SK-N-SH treated with all-trans-retinoic acid at 6 μM for 48 hours (cell line): ENCODE data around the gene HIRA.

ENCODE experiments used
- ATAC-seq: fragments of 200-7000 bp; cut with Tn5 transposase; 3 replicates; pipeline ENCODE4 v1.9.1; 2020; ENCODE audit warnings: mild to moderate bottlenecking, moderate library complexity
- ARNTL ChIP-seq: fragments of 450-650 bp; formaldehyde crosslinking; IDR thresholded peaks from 2 replicates; pipeline ENCODE4 v1.5.0; 2020; ENCODE audit warnings: low read depth, mild to moderate bottlenecking, moderate library complexity, borderline replicate concordance
- BACH2 ChIP-seq: fragments of 250-450 bp; sonication (Bioruptor Pico); IDR thresholded peaks from 2 replicates; pipeline ENCODE4 v1.9.0; 2021; ENCODE audit warnings: mild to moderate bottlenecking, borderline replicate concordance
- CREB5 ChIP-seq: fragments of 250-450 bp; sonication (Bioruptor Pico); IDR thresholded peaks from 2 replicates; pipeline ENCODE4 v1.5.1; 2020; ENCODE audit warnings: low read depth, mild to moderate bottlenecking, moderate library complexity
- CSDC2 ChIP-seq: fragments of 250-450 bp; sonication (Bioruptor Pico); IDR thresholded peaks from 2 replicates; pipeline ENCODE4 v1.5.0; 2020; ENCODE audit warnings: mild to moderate bottlenecking, moderate library complexity
- CSRNP3 ChIP-seq: fragments of 250-450 bp; sonication (Bioruptor Pico); IDR thresholded peaks from 2 replicates; pipeline ENCODE4 v1.5.1; 2021; ENCODE audit warnings: mild to moderate bottlenecking, moderate library complexity
- ESRRG ChIP-seq: fragments of 250-450 bp; sonication (Bioruptor Pico); IDR thresholded peaks from 2 replicates; pipeline ENCODE4 v1.6.1; 2021; ENCODE audit warnings: mild to moderate bottlenecking
- GLIS3 ChIP-seq: fragments of 250-450 bp; sonication (Bioruptor Pico); IDR thresholded peaks from 2 replicates; pipeline ENCODE4 v1.5.0; 2020; ENCODE audit warnings: mild to moderate bottlenecking, moderate library complexity
- ISL1 ChIP-seq: fragments of 250-450 bp; sonication (Bioruptor Pico); IDR thresholded peaks from 2 replicates; pipeline ENCODE4 v2.1.2; 2022; ENCODE audit warnings: mild to moderate bottlenecking, moderate library complexity
- OSR1 ChIP-seq: fragments of 250-450 bp; sonication (Bioruptor Pico); IDR thresholded peaks from 2 replicates; pipeline ENCODE4 v1.8.0; 2022; ENCODE audit warnings: moderate library complexity, mild to moderate bottlenecking, inconsistent platforms
- PATZ1 ChIP-seq: fragments of 250-450 bp; sonication (Bioruptor Pico); IDR thresholded peaks from 2 replicates; pipeline ENCODE4 v1.8.0; 2020; ENCODE audit warnings: mild to moderate bottlenecking, moderate library complexity, borderline replicate concordance
- PPARA ChIP-seq: fragments of 250-450 bp; sonication (Bioruptor Pico); IDR thresholded peaks from 2 replicates; pipeline ENCODE4 v1.5.0; 2020; ENCODE audit warnings: mild to moderate bottlenecking, borderline replicate concordance
- RARB ChIP-seq: fragments of 250-450 bp; sonication (Bioruptor Pico); IDR thresholded peaks from 2 replicates; pipeline ENCODE4 v1.8.0; 2021; ENCODE audit warnings: mild to moderate bottlenecking, moderate library complexity
- SNAI2 ChIP-seq: fragments of 250-450 bp; sonication (Bioruptor Pico); IDR thresholded peaks from 2 replicates; pipeline ENCODE4 v1.5.0; 2020; ENCODE audit warnings: mild to moderate bottlenecking, moderate library complexity
- TCF4 ChIP-seq: fragments of 250-450 bp; sonication (Bioruptor Pico); IDR thresholded peaks from 2 replicates; pipeline ENCODE4 v1.8.0; 2021; ENCODE audit warnings: mild to moderate bottlenecking, moderate library complexity, borderline replicate concordance
- TOX ChIP-seq: fragments of 250-450 bp; sonication (Bioruptor Pico); IDR thresholded peaks from 2 replicates; pipeline ENCODE4 v1.8.0; 2021; ENCODE audit warnings: mild to moderate bottlenecking, moderate library complexity, borderline replicate concordance
- TSHZ2 ChIP-seq: fragments of 250-450 bp; sonication (Bioruptor Pico); IDR thresholded peaks from 2 replicates; pipeline ENCODE4 v1.5.0; 2020; ENCODE audit warnings: mild to moderate bottlenecking, moderate library complexity
- ZC3H10 ChIP-seq: fragments of 250-450 bp; sonication (Bioruptor Pico); IDR thresholded peaks from 2 replicates; pipeline ENCODE4 v1.5.1; 2021; ENCODE audit warnings: mild to moderate bottlenecking, moderate library complexity
- ZFP3 ChIP-seq: fragments of 250-450 bp; sonication (Bioruptor Pico); IDR thresholded peaks from 2 replicates; pipeline ENCODE4 v1.5.0; 2020; ENCODE audit warnings: mild to moderate bottlenecking, moderate library complexity
- ZFP30 ChIP-seq: fragments of 450-650 bp; formaldehyde crosslinking; IDR thresholded peaks from 2 replicates; pipeline ENCODE4 v1.5.0; 2022; ENCODE audit warnings: mild to moderate bottlenecking, moderate library complexity
- ZNF565 ChIP-seq: fragments of 450-650 bp; formaldehyde crosslinking; conservative IDR thresholded peaks from 2 replicates; pipeline ENCODE4 v1.5.0; 2020; ENCODE audit warnings: low read depth, mild to moderate bottlenecking, moderate library complexity
- ZNF70 ChIP-seq: fragments of 450-650 bp; formaldehyde crosslinking; IDR thresholded peaks from 2 replicates; pipeline ENCODE4 v1.5.0; 2020; ENCODE audit warnings: mild to moderate bottlenecking, moderate library complexity
- ZNF8 ChIP-seq: fragments of 450-650 bp; formaldehyde crosslinking; IDR thresholded peaks from 2 replicates; pipeline ENCODE4 v1.5.0; 2020; ENCODE audit warnings: mild to moderate bottlenecking, moderate library complexity

The HIRA gene

GRCh38 chr22:19466848-19467752 lies 35.6 kb upstream of the HIRA start:
- ATAC-seq, result no peak
- TF ChIP-seq CSDC2 (no peak), CREB5 (no peak), ZNF565 (CRISPR knock-in tag) (no peak), TCF4 (CRISPR knock-in tag) (no peak), ESRRG (CRISPR knock-in tag) (no peak)

- no peak for TF ChIP-seq BACH2
- TF ChIP-seq ZC3H10 (CRISPR knock-in tag), result no peak
- TF ChIP-seq TOX, result no peak
- no peak for TF ChIP-seq ISL1 (CRISPR knock-in tag)
- TF ChIP-seq, all 23 proteins: peak for 0
- no peak for ATAC-seq
These were observed 34.7 kb upstream of the HIRA start for GRCh38 chr22:19466126-19466716.

- no peak for ATAC-seq
- TF ChIP-seq PATZ1 (CRISPR knock-in tag) (no peak), PPARA (CRISPR knock-in tag) (no peak), OSR1 (CRISPR knock-in tag) (no peak), ARNTL (no peak), ZNF70 (CRISPR knock-in tag) (no peak), ESRRG (CRISPR knock-in tag) (no peak), TCF4 (CRISPR knock-in tag) (no peak), ZFP3 (no peak), BACH2 (no peak), ZNF8 (CRISPR knock-in tag) (no peak), ZNF565 (CRISPR knock-in tag) (no peak), ISL1 (CRISPR knock-in tag) (no peak), ZC3H10 (CRISPR knock-in tag) (no peak)
These were observed 33.4 kb upstream of the HIRA start for GRCh38 chr22:19464975-19465374.

- TF ChIP-seq ARNTL (no peak), ZNF8 (CRISPR knock-in tag) (no peak), OSR1 (CRISPR knock-in tag) (no peak), CSDC2 (no peak), TOX (no peak), CREB5 (no peak), ESRRG (CRISPR knock-in tag) (no peak), ZFP3 (no peak), SNAI2 (no peak), TCF4 (CRISPR knock-in tag) (no peak), ISL1 (CRISPR knock-in tag) (no peak), ZNF70 (CRISPR knock-in tag) (no peak), ZNF565 (CRISPR knock-in tag) (no peak)
These were observed 33.0 kb upstream of the HIRA start for GRCh38 chr22:19464546-19464945.

GRCh38 chr22:19463491-19464469 lies 32.2 kb upstream of the HIRA start:
- no peak for ATAC-seq
- TF ChIP-seq GLIS3 (CRISPR knock-in tag), result no peak
- TF ChIP-seq TOX, result no peak
- TF ChIP-seq CSRNP3 (CRISPR knock-in tag), result no peak
- no peak for TF ChIP-seq TCF4 (CRISPR knock-in tag)
- TF ChIP-seq ARNTL, result no peak
- no peak for TF ChIP-seq ZFP3
- no peak for TF ChIP-seq TSHZ2 (CRISPR knock-in tag)
- TF ChIP-seq ZFP30 (CRISPR knock-in tag), result no peak
- TF ChIP-seq ZNF8 (CRISPR knock-in tag), result no peak
- no peak for TF ChIP-seq SNAI2
- TF ChIP-seq RARB (CRISPR knock-in tag), result no peak
- no peak for TF ChIP-seq BACH2
- TF ChIP-seq CSDC2, result no peak
- no peak for TF ChIP-seq ESRRG (CRISPR knock-in tag)

More at GRCh38 chr22:19464546-19464945, 33.0 kb upstream of the HIRA start:
- no peak for ATAC-seq
